ENCODE measurements around the gene CAPRIN1.

Gene CAPRIN1

DNA sequence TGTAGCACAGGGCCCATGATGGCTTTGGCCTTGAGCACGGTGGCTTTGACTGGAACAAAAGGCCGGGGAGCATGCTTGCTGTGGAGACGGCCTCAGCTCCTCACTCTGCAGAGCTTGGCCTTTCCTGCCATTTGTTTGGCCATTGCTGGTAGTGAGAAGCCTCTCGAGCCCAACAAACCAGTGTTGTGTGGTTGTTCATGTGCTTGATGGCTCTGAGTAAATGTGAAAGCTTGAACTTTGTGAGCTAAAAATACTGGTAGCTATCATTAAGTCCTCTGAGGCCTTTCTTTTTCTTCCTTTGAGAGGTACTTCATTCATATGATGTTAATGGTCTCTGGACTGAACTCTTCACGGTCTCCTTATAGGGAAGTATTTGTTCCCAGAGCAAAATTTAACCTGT lies 93.5 kb downstream of the CAPRIN1 start:
- DNase-seq = no peak

DNA sequence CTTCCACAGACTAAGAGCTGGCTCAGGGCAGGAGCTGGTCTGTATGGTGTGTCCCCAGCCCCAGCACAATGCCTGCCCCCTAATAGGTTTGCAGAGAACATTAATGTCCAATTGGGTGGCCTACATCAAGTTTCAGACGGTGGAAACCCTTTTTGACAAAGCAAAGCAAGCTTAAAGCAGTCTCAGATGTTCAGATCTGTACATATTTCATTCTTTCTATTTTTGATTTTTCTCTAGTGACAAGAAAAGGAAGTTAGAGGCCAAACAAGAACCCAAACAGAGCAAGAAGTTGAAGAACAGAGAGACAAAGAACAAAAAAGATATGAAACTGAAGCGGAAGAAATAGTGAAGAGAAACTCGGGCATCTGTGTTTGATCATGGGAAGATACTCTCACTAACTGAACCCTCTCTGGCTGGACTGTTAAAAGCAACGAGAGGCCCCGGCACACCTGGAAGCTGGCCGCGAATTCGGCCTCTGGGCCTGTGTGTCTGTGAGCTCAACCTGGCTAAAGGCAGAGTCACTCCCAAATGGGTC lies 94.4 kb downstream of the CAPRIN1 start:
- DNase-seq = no peak

DNA sequence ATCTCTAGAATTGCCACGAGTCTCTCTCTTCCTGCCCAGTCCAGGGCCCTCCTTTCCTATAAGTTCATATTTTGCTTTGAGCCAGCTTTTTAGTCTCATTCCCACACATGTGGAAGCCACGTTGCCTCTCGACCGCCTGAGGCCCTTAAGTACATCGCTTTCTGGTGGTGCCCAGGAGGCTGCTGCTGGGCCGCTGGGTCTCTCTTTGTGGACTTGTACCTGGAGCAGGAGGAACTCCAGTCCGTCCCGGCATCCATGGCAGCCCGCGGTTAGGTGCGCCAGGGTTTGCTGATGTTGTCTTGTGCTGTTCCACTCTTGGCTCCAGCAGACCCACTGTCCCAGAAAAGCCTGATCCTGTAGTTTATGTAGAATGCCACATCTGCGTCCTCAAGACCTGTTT lies 94.9 kb downstream of the CAPRIN1 start:
- no peak for DNase-seq

DNA sequence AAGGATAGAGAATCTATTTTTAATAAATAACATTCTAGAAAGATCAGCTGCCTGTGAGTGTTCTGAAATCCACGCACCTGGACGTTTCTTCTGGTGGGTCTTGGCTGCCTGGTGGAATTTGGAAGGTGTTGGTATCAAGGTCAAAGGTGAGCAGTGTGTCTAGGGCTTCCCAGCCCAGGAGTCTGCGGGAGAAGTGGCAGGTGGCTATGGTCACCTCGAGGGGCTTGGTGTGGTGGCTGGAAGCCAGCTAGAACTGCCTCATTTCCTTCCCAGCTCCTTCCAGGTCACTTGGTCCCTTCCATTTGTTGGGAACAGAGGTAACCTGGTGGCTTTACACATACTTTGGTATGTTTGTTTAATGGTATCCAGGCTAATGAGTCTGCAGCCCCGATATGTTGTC lies 95.3 kb downstream of the CAPRIN1 start:
- DNase-seq = no peak

DNA sequence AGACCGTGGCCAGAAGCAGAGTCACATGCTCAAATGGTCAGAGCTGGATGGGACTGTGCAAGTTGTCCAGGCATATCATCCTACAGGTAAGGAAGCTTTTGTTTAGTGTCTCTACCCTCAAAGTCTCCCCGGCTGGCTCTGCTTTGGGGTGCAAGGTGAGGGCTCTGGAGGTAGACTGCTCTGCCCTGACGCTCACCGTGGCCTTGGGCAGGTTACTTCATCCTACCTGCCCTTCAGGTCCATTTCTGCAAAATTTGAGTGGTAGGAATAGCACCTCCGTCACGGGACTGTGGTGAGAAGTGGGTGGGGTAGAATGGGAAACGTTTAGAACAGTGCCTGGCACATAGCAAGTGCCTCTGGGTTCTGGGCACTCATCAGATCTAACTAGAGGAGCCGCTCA lies 96.0 kb downstream of the CAPRIN1 start:
- no peak for DNase-seq

DNA sequence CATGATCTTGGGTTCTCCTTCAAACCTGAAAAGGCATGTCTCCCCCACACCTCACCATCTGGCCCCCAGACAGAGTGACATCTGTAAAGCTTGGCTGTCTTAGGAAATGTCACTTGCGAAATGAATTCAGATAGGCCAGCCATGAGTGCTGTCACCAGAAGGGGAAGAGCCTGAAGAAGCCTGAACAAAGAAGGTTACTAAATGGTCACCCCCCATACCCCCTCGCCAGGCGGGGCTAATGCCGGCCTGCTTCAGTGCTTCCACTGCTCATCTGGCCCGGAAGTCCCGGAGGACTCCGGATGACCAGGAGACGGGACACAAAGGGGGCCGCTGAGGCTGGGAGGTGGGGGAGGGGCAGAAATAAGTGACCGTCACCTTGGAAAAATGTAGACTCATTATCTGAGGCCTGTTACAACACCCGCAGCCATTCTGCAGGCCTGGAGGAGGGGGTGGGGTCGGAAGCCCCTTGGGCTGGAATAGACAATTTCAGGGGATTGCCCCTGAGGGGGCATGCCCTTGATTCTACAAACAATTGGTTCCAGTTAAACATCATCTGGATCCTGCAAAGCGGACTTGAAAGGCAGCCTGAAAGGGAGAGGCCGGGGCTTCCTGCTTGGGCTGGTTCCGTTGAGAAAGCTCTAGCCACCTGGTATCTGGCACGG lies 97.1 kb downstream of the CAPRIN1 start:
- no peak for DNase-seq

DNA sequence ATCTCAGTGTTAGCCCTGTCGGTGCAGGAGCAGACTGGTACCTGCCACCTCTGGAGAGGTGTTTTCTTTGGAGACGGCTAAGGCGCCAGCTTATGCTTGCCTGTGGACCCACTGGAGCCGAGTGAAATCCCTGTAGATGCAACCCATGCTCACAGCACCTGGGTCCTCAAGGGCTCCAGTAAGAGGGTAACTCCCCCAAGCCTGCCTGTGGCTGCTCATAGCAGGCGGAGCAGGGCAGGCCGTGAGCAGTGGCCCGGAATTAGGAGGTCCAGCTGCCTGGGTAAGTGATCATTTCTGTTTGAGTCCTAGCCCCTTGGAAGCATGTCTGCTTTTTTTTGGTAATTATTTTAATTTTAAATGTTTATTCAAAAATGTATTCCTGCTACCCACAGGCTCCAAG lies 97.7 kb downstream of the CAPRIN1 start:
- DNase-seq = no peak

DNA sequence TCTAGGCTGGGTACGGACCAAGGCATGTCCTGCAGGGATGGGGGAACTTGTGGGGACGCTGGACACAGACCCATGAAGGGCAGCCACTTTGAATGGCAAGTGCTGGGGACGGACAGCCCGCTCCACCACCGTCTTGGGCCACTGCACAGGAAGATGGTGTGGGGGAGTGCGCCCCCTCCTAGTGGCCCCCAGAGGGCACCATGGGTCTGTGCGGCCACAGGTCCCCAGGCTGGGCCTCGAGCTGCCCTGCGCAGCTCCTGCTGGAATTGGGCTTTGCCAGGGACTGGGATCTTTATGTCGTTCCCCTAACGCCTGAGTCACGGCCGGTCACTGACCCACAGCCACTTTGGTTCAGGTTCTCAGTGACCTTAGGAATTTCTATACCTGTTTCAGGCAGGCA lies 98.3 kb downstream of the CAPRIN1 start:
- no peak for DNase-seq

DNA sequence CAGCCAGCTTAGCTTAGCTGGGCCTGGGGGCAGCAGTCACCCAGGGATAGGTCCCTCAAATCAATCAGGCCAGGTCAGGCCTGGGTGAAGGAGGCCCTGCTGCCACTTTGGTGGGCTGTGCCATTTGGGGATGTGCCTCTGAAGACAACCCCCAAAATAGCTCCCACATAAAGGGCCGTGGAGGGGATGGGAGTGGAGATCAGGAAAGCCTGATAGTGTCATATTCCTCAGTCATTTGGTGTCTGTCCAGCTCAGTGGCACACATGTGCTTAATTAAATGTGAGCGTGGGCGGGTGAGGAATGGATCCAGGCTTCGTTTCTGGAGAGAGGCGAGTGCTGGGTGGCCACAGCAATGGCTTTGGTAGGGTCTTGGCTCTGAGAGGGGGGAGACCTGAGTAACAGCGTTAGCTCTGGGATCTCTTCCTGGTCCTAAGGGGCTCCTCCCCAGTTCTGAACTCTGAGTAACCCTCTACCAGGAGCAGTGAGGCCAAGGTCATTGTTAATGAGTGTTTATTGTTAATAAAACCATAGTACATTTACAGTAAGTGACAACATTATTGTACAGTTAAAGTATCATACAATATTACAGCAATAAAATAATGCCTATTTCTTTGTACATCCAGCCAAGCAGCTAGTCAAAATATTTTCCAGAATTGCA lies 99.1 kb downstream of the CAPRIN1 start:
- DNase-seq = no peak
